PC-3 (cell line): ENCODE data around the gene PCYOX1L.

Experiments
- CTCF ChIP-seq: fragments of 300-600 bp; sonication (generic); conservative IDR thresholded peaks from 2 replicates; pipeline ENCODE4 v1.5.1; 2017; ENCODE audit warnings: antibody characterized with exemption, low read depth, mild to moderate bottlenecking, low read length
- EZH2 ChIP-seq: fragments of 300-600 bp; sonication (generic); IDR thresholded peaks from one replicate; pipeline ENCODE4 v1.6.1; 2017; ENCODE audit warnings: antibody characterized with exemption, mild to moderate bottlenecking, low read length; ENCODE audit not compliant: unreplicated experiment
- EZH2phosphoT487 ChIP-seq: fragments of 300-600 bp; sonication (generic); IDR thresholded peaks from 2 replicates; pipeline ENCODE4 v1.6.1; 2018; ENCODE audit warnings: mild to moderate bottlenecking, antibody characterized with exemption, low read length, borderline replicate concordance

- TF ChIP-seq CTCF (no peak), EZH2phosphoT487 (no peak), EZH2 (no peak)
These were observed 49.1 kb downstream of the PCYOX1L start for GRCh38 chr5:149406979-149407306.
